ENCODE data around the gene ROR1.
A peak's percentile ranks its signal among the peaks of the same experiment; 100 is the strongest.
"Not testable (repeated sequence)": the region's sequence is repeated elsewhere in the genome, so short reads cannot be mapped to it uniquely, and the experiment has no call there.

The ROR1 gene

GRCh38 chr1:63775418-63776127, 1.8 kb downstream of the ROR1 start:
- no peaks in the 10 kb centered on the region for H3K9me3 Mint-ChIP-seq
- peaks cover 13% of the 10 kb centered on the region for H3K27me3 Mint-ChIP-seq
- ATAC-seq (ENCODE audit: low read depth): no peak
- H3K4me1 Mint-ChIP-seq: peaks cover 10% of the 10 kb centered on the region
- no peak for DNase-seq (ENCODE audit: low spot score in 2 of 2)
- H3K27ac Mint-ChIP-seq: no peak overlapping the region
- peak overlapping the region; percentile 59 for H3K4me3 Mint-ChIP-seq
- H3K36me3 Mint-ChIP-seq: no peaks in the 10 kb centered on the region

GRCh38 chr1:63777286-63777685, 3.5 kb downstream of the ROR1 start:
- Mint-ChIP-seq H3K27me3 (peaks cover 10% of the 10 kb centered on the region), H3K36me3 (no peaks in the 10 kb centered on the region), H3K4me1 (peaks cover 10% of the 10 kb centered on the region), H3K4me3 (no peak overlapping the region), H3K27ac (no peak overlapping the region), H3K9me3 (no peaks in the 10 kb centered on the region)
- DNase-seq (ENCODE audit: low spot score in 2 of 2) (no peak), ATAC-seq (ENCODE audit: low read depth) (no peak)

- no peaks in the 10 kb centered on the region for H3K9me3 Mint-ChIP-seq
- peaks cover 8% of the 10 kb centered on the region for H3K4me1 Mint-ChIP-seq
- H3K4me3 Mint-ChIP-seq: no peak overlapping the region
- DNase-seq (ENCODE audit: low spot score in 2 of 2) (no peak), ATAC-seq (ENCODE audit: low read depth) (no peak)
- no peaks in the 10 kb centered on the region for H3K36me3 Mint-ChIP-seq
- peaks cover 7% of the 10 kb centered on the region for H3K27me3 Mint-ChIP-seq
- no peak overlapping the region for H3K27ac Mint-ChIP-seq
Observed at GRCh38 chr1:63777965-63778880, 4.4 kb downstream of the ROR1 start.

- Mint-ChIP-seq H3K27me3 (peaks cover 4% of the 10 kb centered on the region), H3K4me3 (no peak overlapping the region), H3K36me3 (no peaks in the 10 kb centered on the region), H3K9me3 (no peaks in the 10 kb centered on the region), H3K27ac (no peak overlapping the region), H3K4me1 (peaks cover 4% of the 10 kb centered on the region)
- no peak for DNase-seq (ENCODE audit: low spot score in 2 of 2)
- ATAC-seq (ENCODE audit: low read depth): no peak
Observed at GRCh38 chr1:63779338-63780211, 5.8 kb downstream of the ROR1 start.

GRCh38 chr1:63780565-63780964, 6.7 kb downstream of the ROR1 start:
- no peak overlapping the region for H3K27ac Mint-ChIP-seq
- ATAC-seq (ENCODE audit: low read depth): no peak
- H3K27me3 Mint-ChIP-seq: peaks cover 4% of the 10 kb centered on the region
- no peak for DNase-seq (ENCODE audit: low spot score in 2 of 2)
- H3K36me3 Mint-ChIP-seq: no peaks in the 10 kb centered on the region
- H3K4me1 Mint-ChIP-seq: no peaks in the 10 kb centered on the region
- no peak overlapping the region for H3K4me3 Mint-ChIP-seq
- no peaks in the 10 kb centered on the region for H3K9me3 Mint-ChIP-seq

- Mint-ChIP-seq H3K27me3 (peaks cover 2% of the 10 kb centered on the region), H3K27ac (no peak overlapping the region), H3K4me1 (no peaks in the 10 kb centered on the region), H3K9me3 (no peaks in the 10 kb centered on the region), H3K36me3 (no peaks in the 10 kb centered on the region), H3K4me3 (no peak overlapping the region)
- no peak for ATAC-seq (ENCODE audit: low read depth)
- DNase-seq (ENCODE audit: low spot score in 2 of 2): no peak
Observed at GRCh38 chr1:63782982-63783381, 9.2 kb downstream of the ROR1 start.

GRCh38 chr1:63784083-63784482, 10.3 kb downstream of the ROR1 start:
- no peaks in the 10 kb centered on the region for H3K9me3 Mint-ChIP-seq
- H3K4me1 Mint-ChIP-seq: no peaks in the 10 kb centered on the region
- H3K4me3 Mint-ChIP-seq: no peak overlapping the region
- no peaks in the 10 kb centered on the region for H3K36me3 Mint-ChIP-seq
- ATAC-seq (ENCODE audit: low read depth) (no peak), DNase-seq (ENCODE audit: low spot score in 2 of 2) (no peak)
- H3K27me3 Mint-ChIP-seq: peaks cover 2% of the 10 kb centered on the region
- H3K27ac Mint-ChIP-seq: no peak overlapping the region

- Mint-ChIP-seq H3K9me3 (no peaks in the 10 kb centered on the region), H3K27ac (no peak overlapping the region), H3K36me3 (no peaks in the 10 kb centered on the region), H3K4me1 (no peaks in the 10 kb centered on the region), H3K4me3 (no peak overlapping the region), H3K27me3 (peaks cover 2% of the 10 kb centered on the region)
- DNase-seq (ENCODE audit: low spot score in 2 of 2): no peak
- no peak for ATAC-seq (ENCODE audit: low read depth)
Observed at GRCh38 chr1:63784489-63785390, 10.9 kb downstream of the ROR1 start.

GRCh38 chr1:63787270-63787669, 13.5 kb downstream of the ROR1 start:
- not testable (repeated sequence) for H3K4me3 Mint-ChIP-seq; DNase-seq (ENCODE audit: low spot score in 2 of 2); H3K27ac Mint-ChIP-seq; H3K9me3 Mint-ChIP-seq; H3K27me3 Mint-ChIP-seq; H3K36me3 Mint-ChIP-seq; ATAC-seq (ENCODE audit: low read depth); H3K4me1 Mint-ChIP-seq

GRCh38 chr1:63787875-63788274, 14.1 kb downstream of the ROR1 start:
- Mint-ChIP-seq H3K4me1 (no peaks in the 10 kb centered on the region), H3K27me3 (peaks cover 9% of the 10 kb centered on the region), H3K36me3 (no peaks in the 10 kb centered on the region), H3K27ac (no peak overlapping the region), H3K9me3 (no peaks in the 10 kb centered on the region), H3K4me3 (no peak overlapping the region)
- ATAC-seq (ENCODE audit: low read depth) (no peak), DNase-seq (ENCODE audit: low spot score in 2 of 2) (no peak)

GRCh38 chr1:63789856-63790605, 16.2 kb downstream of the ROR1 start:
- no peaks in the 10 kb centered on the region for H3K36me3 Mint-ChIP-seq
- H3K4me1 Mint-ChIP-seq: no peaks in the 10 kb centered on the region
- no peak for ATAC-seq (ENCODE audit: low read depth)
- no peak overlapping the region for H3K27ac Mint-ChIP-seq
- H3K9me3 Mint-ChIP-seq: no peaks in the 10 kb centered on the region
- no peak overlapping the region for H3K4me3 Mint-ChIP-seq
- peaks cover 13% of the 10 kb centered on the region for H3K27me3 Mint-ChIP-seq
- no peak for DNase-seq (ENCODE audit: low spot score in 2 of 2)

- ATAC-seq (ENCODE audit: low read depth): no peak
- H3K4me1 Mint-ChIP-seq: no peaks in the 10 kb centered on the region
- peaks cover 13% of the 10 kb centered on the region for H3K27me3 Mint-ChIP-seq
- no peak for DNase-seq (ENCODE audit: low spot score in 2 of 2)
- H3K27ac Mint-ChIP-seq: no peak overlapping the region
- H3K4me3 Mint-ChIP-seq: no peak overlapping the region
- no peaks in the 10 kb centered on the region for H3K36me3 Mint-ChIP-seq
- H3K9me3 Mint-ChIP-seq: no peaks in the 10 kb centered on the region
Observed at GRCh38 chr1:63790989-63791388, 17.2 kb downstream of the ROR1 start.

GRCh38 chr1:63792152-63792551, 18.3 kb downstream of the ROR1 start:
- DNase-seq (ENCODE audit: low spot score in 2 of 2): no peak
- no peak overlapping the region for H3K4me3 Mint-ChIP-seq
- no peaks in the 10 kb centered on the region for H3K36me3 Mint-ChIP-seq
- no peaks in the 10 kb centered on the region for H3K4me1 Mint-ChIP-seq
- ATAC-seq (ENCODE audit: low read depth): no peak
- H3K9me3 Mint-ChIP-seq: no peaks in the 10 kb centered on the region
- peaks cover 15% of the 10 kb centered on the region for H3K27me3 Mint-ChIP-seq
- no peak overlapping the region for H3K27ac Mint-ChIP-seq

Measured in memory B cell (primary cell).